Peyer's patch (tissue), 4 donors: ENCODE measurements around the gene CCDC82.

Experiments
- POLR2A ChIP-seq, 2 donors: fragments of 450-650 bp; IDR thresholded peaks; one replicate each; pipeline ENCODE4 v1.5.1; 2017; ENCODE audit warnings: antibody characterized with exemption in 2 of 2, mild to moderate bottlenecking in 2 of 2, moderate library complexity in 2 of 2
- TF ChIP-seq, protein P1 (sequence below), 6 experiments: fragments of 450-650 bp in 4 of 6; fragments of 200-600 bp in 2 of 6; sonication (generic) in 1 of 6; IDR thresholded peaks; one replicate each; pipeline ENCODE4 v1.5.1; 2017 to 2019; ENCODE audit warnings: antibody characterized with exemption in 6 of 6, mild to moderate bottlenecking in 3 of 6, moderate library complexity in 1 of 6

- TF ChIP-seq, protein P1, sequence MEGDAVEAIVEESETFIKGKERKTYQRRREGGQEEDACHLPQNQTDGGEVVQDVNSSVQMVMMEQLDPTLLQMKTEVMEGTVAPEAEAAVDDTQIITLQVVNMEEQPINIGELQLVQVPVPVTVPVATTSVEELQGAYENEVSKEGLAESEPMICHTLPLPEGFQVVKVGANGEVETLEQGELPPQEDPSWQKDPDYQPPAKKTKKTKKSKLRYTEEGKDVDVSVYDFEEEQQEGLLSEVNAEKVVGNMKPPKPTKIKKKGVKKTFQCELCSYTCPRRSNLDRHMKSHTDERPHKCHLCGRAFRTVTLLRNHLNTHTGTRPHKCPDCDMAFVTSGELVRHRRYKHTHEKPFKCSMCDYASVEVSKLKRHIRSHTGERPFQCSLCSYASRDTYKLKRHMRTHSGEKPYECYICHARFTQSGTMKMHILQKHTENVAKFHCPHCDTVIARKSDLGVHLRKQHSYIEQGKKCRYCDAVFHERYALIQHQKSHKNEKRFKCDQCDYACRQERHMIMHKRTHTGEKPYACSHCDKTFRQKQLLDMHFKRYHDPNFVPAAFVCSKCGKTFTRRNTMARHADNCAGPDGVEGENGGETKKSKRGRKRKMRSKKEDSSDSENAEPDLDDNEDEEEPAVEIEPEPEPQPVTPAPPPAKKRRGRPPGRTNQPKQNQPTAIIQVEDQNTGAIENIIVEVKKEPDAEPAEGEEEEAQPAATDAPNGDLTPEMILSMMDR (IDR thresholded peaks at IDR 0.05) = no peak
- TF ChIP-seq POLR2A (IDR thresholded peaks at IDR 0.05) = no peak
These were observed 72.8 kb downstream of the CCDC82 start for GRCh38 chr11:96316869-96317268.
